Esophagus muscularis mucosa (tissue), 4 donors: ENCODE data around the gene RHOF. TPM values are rescaled to one million over a fixed set of nuclear protein-coding genes. Genes with fewer than 3 reads are reported as not detected.

Experiments
- DNase-seq: peaks from one replicate; pipeline ENCODE4 v3.0.0-alpha.2; 2017; ENCODE audit errors: extremely low spot score
- H3K27ac ChIP-seq, 4 donors: fragments of 200-600 bp; sonication (generic); replicated peaks in 1 of 4; 1 replicate in 3 of 4; 2 replicates in 1 of 4; pipeline ENCODE4 v1.5.1; 2016 to 2019; ENCODE audit warnings: mild to moderate bottlenecking in 1 of 4
- H3K27me3 ChIP-seq, 4 donors: fragments of 200-600 bp; sonication (generic); one replicate each; pipeline versions ENCODE4 v1.5.1 to v1.6.0; 2016 to 2019
- H3K36me3 ChIP-seq, 4 donors: fragments of 200-600 bp; sonication (generic); one replicate each; pipeline ENCODE4 v1.5.1; 2016 to 2019
- H3K4me1 ChIP-seq, 4 donors: fragments of 200-600 bp; sonication (generic); one replicate each; pipeline ENCODE4 v1.5.1; 2016 to 2019
- H3K4me3 ChIP-seq, 4 donors: fragments of 200-600 bp; sonication (generic); 1 replicate in 2 of 4; 2 replicates in 2 of 4; pipeline ENCODE4 v1.5.1; 2016 to 2019; ENCODE audit warnings: mild to moderate bottlenecking in 4 of 4, moderate library complexity in 1 of 4
- H3K9me3 ChIP-seq, 4 donors: fragments of 200-600 bp; sonication (generic); 1 replicate in 3 of 4; 2 replicates in 1 of 4; pipeline ENCODE4 v1.5.1; 2016 to 2019
- CTCF ChIP-seq, 3 experiments: fragments of 200-600 bp in 2 of 3; fragments of 450-650 bp in 1 of 3; sonication (generic) in 2 of 3; IDR thresholded peaks; one replicate each; pipeline ENCODE4 v1.5.1; 2017 to 2019; ENCODE audit warnings: antibody characterized with exemption in 3 of 3, mild to moderate bottlenecking in 2 of 3, moderate library complexity in 1 of 3
- EP300 ChIP-seq: sonication (generic); formaldehyde crosslinking; IDR thresholded peaks from one replicate; pipeline ENCODE4 v1.6.1; 2017; ENCODE audit warnings: antibody characterized with exemption
- POLR2A ChIP-seq: fragments of 450-650 bp; IDR thresholded peaks from one replicate; pipeline ENCODE4 v1.6.1; 2017; ENCODE audit warnings: antibody characterized with exemption, moderate library complexity, mild to moderate bottlenecking, low read depth
- POLR2AphosphoS5 ChIP-seq, 2 donors: sonication (generic); formaldehyde crosslinking; IDR thresholded peaks; one replicate each; pipeline ENCODE4 v1.6.1; 2017; ENCODE audit warnings: antibody characterized with exemption in 2 of 2
- WGBS: methylation state at CpG from one replicate; pipeline ENCODE4 v1.1.5; 2018; 5-methylcytosine and 5-hydroxymethylcytosine counted together
- intact Hi-C: fragments of 100-400 bp; cut with DNase I; formaldehyde crosslinking; loops from one replicate; pipeline ENCODE4 v1.15.1; 2023
- total RNA-seq, 4 donors: library from RNA; depleted of rRNA; stranded (reverse); fragments of >200 nt; gene quantifications; one replicate each; pipeline versions ENCODE4 v1.1.0 to v1.2.1, GENCODE V29; 2016

The RHOF gene
- total RNA-seq, 4 donors from 2014 or later, result 7.0 to 23.2 (median 15.9) TPM

DNA sequence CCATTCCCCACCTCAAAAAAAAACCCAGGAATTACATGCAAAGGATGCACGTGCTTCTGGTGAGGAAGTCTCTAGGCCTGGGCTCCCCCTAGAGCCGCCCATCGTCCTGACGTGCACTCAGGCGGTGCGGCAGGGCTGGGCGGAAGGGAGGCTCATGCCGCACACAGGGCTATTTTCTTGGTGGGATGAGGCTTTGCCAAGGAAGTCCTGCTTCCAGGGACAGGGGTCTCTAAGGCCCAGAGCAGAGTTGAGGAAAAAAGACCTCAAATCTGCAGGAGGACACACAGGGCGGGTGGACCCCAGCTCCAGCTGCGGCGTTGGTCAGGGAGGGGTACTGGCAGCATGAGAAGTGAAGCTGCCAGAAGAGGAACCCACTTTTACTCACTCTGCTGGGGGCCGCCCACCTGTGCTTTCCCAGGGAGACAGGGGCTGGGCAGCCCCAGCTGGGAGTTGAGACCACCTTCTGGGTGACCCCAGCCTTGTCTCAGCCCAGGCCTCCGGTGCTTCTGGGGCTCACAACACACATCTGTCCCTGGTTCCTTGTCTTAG lies 4.2 kb downstream of the RHOF start:
- intact Hi-C loops, result no loop called here
- no peaks in the 10 kb centered on the region for H3K27me3 ChIP-seq
- no peak for DNase-seq
- TF ChIP-seq CTCF (IDR thresholded peaks at IDR 0.05) (no peak), POLR2AphosphoS5 (IDR thresholded peaks at IDR 0.05) (peak in 1 of 2 donors; percentile 27)
- H3K4me3 ChIP-seq, result no peak overlapping the region
- 60% methylated on average over 5 of the region's 13 CpGs for WGBS
- H3K36me3 ChIP-seq, result no peaks in the 10 kb centered on the region
- peaks cover 33 to 40% (median 35%) of the 10 kb centered on the region in 4 donors for H3K4me1 ChIP-seq
- no peaks in the 10 kb centered on the region for H3K9me3 ChIP-seq
- H3K27ac ChIP-seq, result peak overlapping the region; percentile 23 to 67 (median 43)

GRCh38 chr12:121788176-121788818 lies 5.2 kb downstream of the RHOF start:
- intact Hi-C loops, result no loop called here
- H3K9me3 ChIP-seq, result no peaks in the 10 kb centered on the region
- no peak overlapping the region for H3K27ac ChIP-seq
- 79% methylated on average over 7 of the region's 7 CpGs for WGBS
- no peak for DNase-seq
- no peaks in the 10 kb centered on the region for H3K27me3 ChIP-seq
- H3K4me1 ChIP-seq, result peaks cover 26 to 37% (median 29%) of the 10 kb centered on the region in 4 donors
- no peak for TF ChIP-seq EP300
- TF ChIP-seq CTCF (IDR thresholded peaks at IDR 0.05), result no peak
- TF ChIP-seq POLR2A, result no peak
- no peak for TF ChIP-seq POLR2AphosphoS5 (IDR thresholded peaks at IDR 0.05)
- no peak overlapping the region for H3K4me3 ChIP-seq
- no peaks in the 10 kb centered on the region for H3K36me3 ChIP-seq

DNA sequence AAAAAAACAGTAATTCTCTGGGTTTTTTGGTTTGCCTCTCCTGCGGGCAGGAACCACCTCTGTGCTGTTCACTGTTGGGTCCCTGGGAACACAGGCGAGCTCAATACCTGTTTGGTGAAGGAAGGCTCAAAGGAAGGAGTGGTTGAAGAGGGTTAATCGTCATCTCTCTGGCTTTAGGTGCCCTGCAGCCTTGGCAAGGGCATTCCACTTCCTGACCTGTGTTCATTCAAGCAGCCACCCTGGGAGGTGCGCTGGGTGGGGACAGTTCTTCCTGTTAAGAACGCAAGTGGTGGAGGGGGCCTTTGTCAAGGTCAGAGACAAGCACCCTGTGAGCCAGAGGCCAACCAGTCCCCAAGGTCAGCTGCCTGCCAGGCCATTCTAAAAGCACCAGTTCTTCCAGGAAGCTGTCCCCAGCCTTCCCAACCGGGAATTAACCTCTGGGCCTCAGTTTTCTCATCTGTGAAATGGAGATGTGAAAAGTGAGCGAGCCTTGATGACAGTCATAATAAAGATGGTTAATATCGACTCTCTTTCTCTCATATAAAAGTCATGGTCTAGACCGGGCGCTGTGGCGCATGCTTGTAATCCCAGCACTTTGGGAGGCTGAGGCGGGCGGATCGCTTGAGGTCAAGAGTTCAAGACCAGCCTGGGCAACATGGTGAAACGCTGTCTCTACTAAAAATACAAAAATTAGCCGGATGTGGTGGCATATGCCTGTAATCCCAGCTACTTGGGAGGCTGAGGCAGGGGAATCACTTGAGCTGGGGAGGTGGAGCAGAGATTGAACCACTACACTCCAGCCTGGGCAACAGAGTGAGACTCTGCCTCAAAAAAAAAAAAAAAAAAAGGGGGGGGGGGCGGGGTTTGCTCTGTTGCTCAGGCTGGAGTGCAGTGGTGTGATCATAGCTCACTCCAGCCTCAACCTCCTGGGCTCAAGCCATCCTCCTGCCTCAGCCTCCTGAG lies 6.1 kb downstream of the RHOF start:
- TF ChIP-seq POLR2AphosphoS5 (IDR thresholded peaks at IDR 0.05) (no peak), CTCF (IDR thresholded peaks at IDR 0.05) (no peak), EP300 (no peak), POLR2A (no peak)
- Histone ChIP-seq H3K4me3 (no peak overlapping the region), H3K27ac (peak overlapping the region in 2 of 4 donors; percentile 42 to 54), H3K36me3 (no peaks in the 10 kb centered on the region), H3K9me3 (no peaks in the 10 kb centered on the region), H3K4me1 (peaks cover 21 to 37% (median 25%) of the 10 kb centered on the region in 4 donors), H3K27me3 (no peaks in the 10 kb centered on the region)
- WGBS, result 94% methylated on average over 16 of the region's 17 CpGs
- DNase-seq, result no peak
- intact Hi-C loops, result no loop called here

GRCh38 chr12:121786440-121786825 lies 7.1 kb downstream of the RHOF start:
- Histone ChIP-seq H3K27ac (peak overlapping the region in 2 of 4 donors; percentile 42 to 54), H3K9me3 (no peaks in the 10 kb centered on the region), H3K27me3 (no peaks in the 10 kb centered on the region), H3K4me1 (peaks cover 28 to 46% (median 32%) of the 10 kb centered on the region in 4 donors), H3K36me3 (no peaks in the 10 kb centered on the region), H3K4me3 (no peak overlapping the region)
- no peak for DNase-seq
- no peak for TF ChIP-seq CTCF (IDR thresholded peaks at IDR 0.05)
- TF ChIP-seq POLR2AphosphoS5 (IDR thresholded peaks at IDR 0.05), result peak in 1 of 2 donors; percentile 43
- WGBS, result 83% methylated on average over 2 of the region's 6 CpGs
- intact Hi-C loops, result no loop called here
